Measurements from ENCODE around the gene CMTM7. TPM values are rescaled to one million over a fixed set of nuclear protein-coding genes. Genes with fewer than 3 reads are reported as not detected.

CMTM7 gene
- total and polyA plus RNA-seq, 2 of the 13 experiments (the other 11 are each of a cell fraction or from before 2014, with no cell fraction given) = 20.9 to 21.4 TPM

GRCh38 chr3:32360493-32360827 lies 31.2 kb upstream of the CMTM7 start:
- Histone ChIP-seq H3K4me3 (replicated peaks in 1 of 3; ENCODE audit: insufficient read depth in 1 of 3, low read depth in 2 of 3, low read length in 3 of 3) (no peak overlapping the region), H2AFZ (ENCODE audit: low read length) (no peak overlapping the region), H3K36me3 (replicated peaks in 1 of 2; ENCODE audit: control insufficient read depth in 1 of 2, insufficient read depth in 2 of 2, low read length in 2 of 2) (peaks cover 5 to 26% of the 10 kb centered on the region in 2 experiments; a peak in 4 of 5 replicates), H3K4me2 (ENCODE audit: low read depth, low read length) (no peak overlapping the region), H4K20me1 (ENCODE audit: insufficient read depth, low read length) (no peaks in the 10 kb centered on the region), H3K27me3 (ENCODE audit: control insufficient read depth in 1 of 2, insufficient read depth in 2 of 2, low read length in 2 of 2) (no peaks in the 10 kb centered on the region), H3K9ac (ENCODE audit: insufficient read depth, low read depth, low read length) (no peak overlapping the region), H3K9me3 (ENCODE audit: low read length) (no peaks in the 10 kb centered on the region), H3K79me2 (ENCODE audit: insufficient read depth, low read length) (no peaks in the 10 kb centered on the region), H3K4me1 (ENCODE audit: insufficient read depth, low read length) (peaks cover 16% of the 10 kb centered on the region), H3K27ac (ENCODE audit: extremely low read length, insufficient read depth, low read length) (no peak overlapping the region)
- ChIA-PET CTCF (ENCODE audit: low intra/inter-chr PET ratio, low total read pairs) (no interaction called here), POLR2A (no interaction called here)
- 64% methylated on average over 2 of the region's 4 CpGs for WGBS (ENCODE audit: low lambda C conversion rate)
- FAIRE-seq (no peak), DNase-seq (ENCODE audit: low spot score) (no peak), ATAC-seq (no peak)
- intact Hi-C loops (cut with micrococcal nuclease; ENCODE audit: unreplicated experiment) = no loop called here
- BruUV-seq (replicated peaks) = no TSS peak
- TF ChIP-seq ZNF605 (CRISPR knock-in tag; IDR thresholded peaks at IDR 0.05) (no peak), ZBTB39 (CRISPR knock-in tag; IDR thresholded peaks at IDR 0.05) (no peak), SMAD1 (CRISPR knock-in tag; IDR thresholded peaks at IDR 0.05; ENCODE audit: borderline replicate concordance, low read depth) (no peak), RFX3 (CRISPR knock-in tag; IDR thresholded peaks at IDR 0.05) (no peak), LCORL (IDR thresholded peaks at IDR 0.05) (no peak), LCORL (CRISPR knock-in tag; IDR thresholded peaks at IDR 0.05) (no peak), PHF8 (CRISPR knock-in tag; IDR thresholded peaks at IDR 0.05) (no peak), ETV5 (CRISPR knock-in tag; IDR thresholded peaks at IDR 0.05; ENCODE audit: borderline replicate concordance) (no peak), RXRA (CRISPR knock-in tag; IDR thresholded peaks at IDR 0.05) (no peak), CREM (IDR thresholded peaks at IDR 0.05) (no peak), CREM (CRISPR knock-in tag; IDR thresholded peaks at IDR 0.05) (no peak), ZBTB7B (CRISPR knock-in tag; IDR thresholded peaks at IDR 0.05) (no peak), NFIC (IDR thresholded peaks at IDR 0.05; ENCODE audit: low read length) (no peak), MIXL1 (CRISPR knock-in tag; IDR thresholded peaks at IDR 0.05) (no peak), SATB2 (CRISPR knock-in tag; IDR thresholded peaks at IDR 0.05) (no peak), NCOA2 (CRISPR knock-in tag; IDR thresholded peaks at IDR 0.05) (no peak), EED (CRISPR knock-in tag; IDR thresholded peaks at IDR 0.05) (no peak), ZFYVE20 (CRISPR knock-in tag; IDR thresholded peaks at IDR 0.05; ENCODE audit: borderline replicate concordance, low read depth) (no peak), ZBTB7A (CRISPR knock-in tag; IDR thresholded peaks at IDR 0.05) (no peak)
- TF ChIP-seq, protein P1, sequence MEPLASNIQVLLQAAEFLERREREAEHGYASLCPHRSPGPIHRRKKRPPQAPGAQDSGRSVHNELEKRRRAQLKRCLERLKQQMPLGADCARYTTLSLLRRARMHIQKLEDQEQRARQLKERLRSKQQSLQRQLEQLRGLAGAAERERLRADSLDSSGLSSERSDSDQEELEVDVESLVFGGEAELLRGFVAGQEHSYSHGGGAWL (CRISPR knock-in tag; IDR thresholded peaks at IDR 0.05) = no peak
- in situ Hi-C loops (cut with HindIII; ENCODE audit: extremely low pct_ligation_motif_present, low pct_unique_long_range_greater_than_20kb) = no loop called here
